Dermis blood vessel endothelial cell (primary cell): ENCODE data around the gene ACBD6. TPM values are rescaled to one million over a fixed set of nuclear protein-coding genes. Genes with fewer than 3 reads are reported as not detected.
"Not testable (repeated sequence)": the region's sequence is repeated elsewhere in the genome, so short reads cannot be mapped to it uniquely, and the experiment has no call there.

Experiments
- DNase-seq: peaks from one replicate; pipeline ENCODE4 v3.0.0; 2010
- total RNA-seq: library from RNA; depleted of rRNA; stranded (reverse); fragments of >200 nt; gene quantifications from 2 replicates; pipeline ENCODE4 v1.2.3, GENCODE V29; 2014

The ACBD6 gene
- total RNA-seq, 1 donor from 2014 or later: 52.6 TPM

DNA sequence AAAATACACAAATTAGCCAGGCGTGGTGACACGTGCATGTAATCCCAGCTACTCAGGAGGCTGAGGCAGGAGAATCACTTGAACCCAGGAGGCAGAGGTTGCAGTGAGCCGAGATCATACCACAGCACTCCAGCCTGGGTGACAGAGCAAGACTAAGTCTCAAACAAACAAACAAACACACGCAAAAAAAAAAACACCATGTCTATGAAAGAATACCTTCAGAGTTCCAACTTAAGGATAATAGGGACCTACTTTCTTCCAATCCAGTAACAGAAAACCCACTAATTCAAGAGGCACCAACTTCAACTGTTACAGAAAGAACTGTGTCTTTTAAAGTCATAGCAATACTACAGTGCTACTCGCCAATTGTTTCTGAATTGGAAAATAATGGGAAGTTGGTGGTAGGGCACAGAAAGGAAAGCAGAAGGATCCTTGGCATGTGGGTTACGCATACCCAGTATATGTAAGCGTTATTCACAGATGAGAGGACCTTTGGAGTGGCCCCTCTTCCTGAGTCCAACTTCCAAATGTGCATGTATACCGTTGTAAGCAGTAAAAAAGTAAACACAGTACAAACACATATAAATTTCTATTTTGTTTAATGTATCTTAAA is 87.0 kb downstream of the ACBD6 start:
- no peak for DNase-seq

DNA sequence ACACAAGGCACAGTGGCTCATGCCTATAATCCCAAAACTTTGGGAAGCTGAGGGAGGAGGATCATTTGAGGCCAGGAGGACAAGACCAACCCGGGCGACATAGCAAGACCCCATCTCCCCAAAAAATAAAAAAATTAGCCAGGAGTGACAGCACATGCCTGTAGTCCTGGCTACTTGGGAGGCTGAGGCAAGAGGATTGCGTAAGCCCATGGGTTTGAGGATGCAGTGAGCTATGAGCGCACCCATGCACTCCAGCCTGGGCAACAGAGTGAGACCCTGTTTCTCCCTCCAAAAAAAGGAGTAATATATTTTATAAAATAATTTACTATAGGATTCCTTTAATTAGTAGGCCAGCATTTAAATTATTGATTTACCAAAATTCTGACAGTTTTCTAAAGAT is 89.8 kb downstream of the ACBD6 start:
- no peak for DNase-seq

DNA sequence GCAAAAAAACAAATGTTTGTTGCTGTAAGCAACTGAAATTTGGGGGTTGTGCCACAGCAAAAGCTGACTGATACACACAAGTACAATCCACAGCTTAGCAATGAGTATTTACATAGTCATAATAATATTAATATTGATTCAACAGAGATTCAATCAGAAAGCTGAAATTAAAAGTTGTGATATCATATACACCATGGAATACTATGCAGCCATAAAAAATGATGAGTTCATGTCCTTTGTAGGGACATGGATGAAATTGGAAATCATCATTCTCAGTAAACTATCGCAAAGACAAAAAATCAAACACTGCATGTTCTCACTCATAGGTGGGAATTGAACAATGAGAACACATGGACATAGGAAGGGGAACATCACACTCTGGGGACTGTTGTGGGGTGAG is 94.2 kb downstream of the ACBD6 start:
- DNase-seq: not testable (repeated sequence)

DNA sequence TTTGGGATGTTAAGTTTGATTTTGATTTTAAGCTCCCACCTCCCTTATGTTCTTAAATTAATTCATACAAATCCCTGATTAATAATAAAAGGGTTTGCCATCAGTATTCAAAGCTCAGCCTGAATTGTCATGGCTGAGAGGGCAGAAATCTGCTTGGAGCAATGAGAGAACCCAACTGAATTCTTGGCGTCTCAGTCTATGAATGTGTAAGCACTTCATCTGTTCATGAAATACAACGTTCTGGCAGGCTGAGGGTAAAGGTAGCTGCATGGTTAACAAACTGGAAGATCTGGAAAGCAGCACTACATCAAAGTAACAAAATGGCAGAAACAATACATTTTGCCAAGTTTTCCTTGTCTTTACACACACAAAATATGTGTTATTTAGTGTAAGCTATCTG is 95.3 kb downstream of the ACBD6 start:
- no peak for DNase-seq

DNA sequence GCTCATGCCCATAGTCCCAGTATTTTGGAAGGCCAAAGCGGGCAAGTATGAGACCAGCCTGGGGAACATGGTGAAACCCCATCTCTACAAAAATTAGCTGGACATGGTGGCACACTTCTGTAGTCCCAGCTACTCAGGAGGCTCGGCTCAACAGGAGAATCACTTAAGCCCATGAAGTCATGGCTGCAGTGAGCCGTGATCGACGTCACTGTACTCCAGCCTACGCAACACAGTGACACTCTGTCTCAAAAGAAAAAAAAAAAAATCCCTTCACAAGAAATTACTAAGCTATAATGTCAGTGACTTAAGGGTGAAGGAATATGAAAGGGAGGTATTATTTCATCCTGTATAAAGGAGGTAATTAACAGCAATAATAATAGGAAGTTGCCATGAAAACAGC is 99.8 kb downstream of the ACBD6 start:
- DNase-seq: no peak

DNA sequence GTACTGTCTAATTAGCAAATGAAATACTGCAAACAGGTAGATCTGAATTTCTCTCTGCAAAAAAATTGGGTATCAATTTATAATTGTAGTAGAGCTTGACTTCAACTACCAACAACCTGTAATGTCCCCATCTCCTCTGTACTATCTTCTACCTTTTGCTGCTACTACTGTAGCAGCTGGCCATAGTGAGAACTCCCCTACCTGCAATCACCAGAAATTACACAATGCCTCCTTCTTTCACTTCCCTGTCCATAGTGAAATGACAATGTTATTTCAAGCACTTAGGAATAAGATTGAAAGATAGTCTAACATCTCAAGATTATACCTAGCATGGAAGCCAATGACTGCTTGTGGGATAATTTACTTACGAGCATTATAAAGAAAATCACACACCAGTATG is 100.4 kb downstream of the ACBD6 start:
- DNase-seq: no peak

DNA sequence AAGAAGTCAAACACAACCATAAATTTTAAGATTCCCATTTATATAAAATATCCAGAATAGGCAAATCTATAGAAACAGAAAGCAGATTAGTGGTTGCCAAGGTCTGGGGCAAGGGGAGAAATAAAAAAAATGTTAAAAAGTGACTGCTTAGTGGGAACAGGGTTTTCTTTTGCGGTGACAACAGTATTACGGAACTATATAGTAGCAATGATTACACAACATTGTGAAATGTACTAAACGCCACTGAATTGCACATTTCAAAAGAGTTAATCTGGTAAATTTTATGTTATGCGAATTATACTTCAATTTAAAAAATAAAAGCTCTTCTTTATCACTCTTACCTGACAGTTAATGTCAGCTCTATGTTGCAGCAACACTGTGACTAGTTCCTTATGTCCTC is 105.2 kb downstream of the ACBD6 start:
- DNase-seq: no peak

DNA sequence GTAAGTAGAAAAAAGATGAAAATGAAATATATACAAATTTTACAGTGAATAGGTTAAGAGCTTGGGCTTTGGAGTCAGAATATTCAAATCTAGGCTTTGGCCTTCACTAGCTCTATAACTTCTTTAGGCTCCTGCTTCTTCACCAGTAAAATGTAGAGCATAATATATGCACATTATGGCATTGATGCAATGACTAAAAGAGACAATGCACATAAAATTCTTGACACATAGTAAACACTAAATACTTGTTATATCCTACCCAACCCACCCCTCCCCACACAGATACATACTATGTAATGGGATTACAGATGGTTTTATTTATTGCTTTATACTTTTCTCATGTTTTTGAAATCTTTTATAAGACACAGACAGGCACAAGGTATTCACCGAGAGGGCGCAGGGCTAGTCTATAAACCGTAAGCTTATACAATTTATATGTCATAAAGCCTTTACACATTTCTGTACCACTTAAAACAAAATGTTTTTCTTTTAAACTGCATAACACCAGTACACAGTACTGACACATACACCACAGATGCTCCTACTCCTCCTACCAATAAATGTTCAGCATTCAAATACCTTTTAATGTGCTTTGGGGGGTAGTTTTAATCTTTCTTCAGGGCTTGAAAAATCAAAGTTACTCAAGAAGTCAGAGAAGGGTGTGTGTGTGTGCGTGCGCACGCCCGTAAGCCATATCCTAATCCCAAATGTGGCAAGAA is 109.8 kb downstream of the ACBD6 start:
- DNase-seq: no peak

DNA sequence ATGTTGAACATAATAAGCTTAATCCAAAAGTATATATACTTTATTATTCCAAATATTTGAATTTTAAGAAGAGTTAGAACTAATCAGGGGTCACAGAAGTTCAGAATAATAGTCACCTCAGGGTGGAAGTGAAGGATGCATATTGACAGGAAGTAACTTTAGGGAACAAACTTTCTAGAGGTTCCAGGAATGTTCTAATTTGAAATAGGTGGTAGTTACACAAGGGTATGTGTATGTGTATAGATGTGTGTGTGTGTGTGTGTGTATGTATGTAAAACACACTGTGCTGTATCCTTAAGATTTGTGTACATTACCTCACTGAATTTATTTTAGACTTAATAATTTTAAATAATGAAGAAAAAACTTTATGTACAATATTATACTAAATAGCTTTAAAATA is 110.4 kb downstream of the ACBD6 start:
- peak; percentile 2 for DNase-seq

DNA sequence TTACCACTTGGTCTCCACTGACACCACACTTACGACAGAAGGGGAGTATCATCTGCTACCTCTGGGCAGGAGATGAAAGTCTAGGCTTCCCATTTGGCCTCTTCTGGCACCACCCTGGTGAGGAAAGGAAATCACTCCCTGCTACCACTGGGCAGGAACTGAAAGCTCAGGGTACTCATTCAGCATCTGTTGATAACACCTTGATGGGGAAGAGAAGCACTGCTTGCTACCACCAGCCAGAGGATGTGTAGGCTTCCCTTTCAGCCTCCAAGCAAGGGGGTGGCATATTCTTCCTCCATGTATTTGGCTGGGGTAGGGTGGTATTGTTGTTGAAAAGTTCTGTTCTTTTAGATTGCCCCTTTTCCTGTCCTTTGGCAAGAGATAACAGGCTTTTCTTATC is 115.0 kb downstream of the ACBD6 start:
- DNase-seq: no peak

DNA sequence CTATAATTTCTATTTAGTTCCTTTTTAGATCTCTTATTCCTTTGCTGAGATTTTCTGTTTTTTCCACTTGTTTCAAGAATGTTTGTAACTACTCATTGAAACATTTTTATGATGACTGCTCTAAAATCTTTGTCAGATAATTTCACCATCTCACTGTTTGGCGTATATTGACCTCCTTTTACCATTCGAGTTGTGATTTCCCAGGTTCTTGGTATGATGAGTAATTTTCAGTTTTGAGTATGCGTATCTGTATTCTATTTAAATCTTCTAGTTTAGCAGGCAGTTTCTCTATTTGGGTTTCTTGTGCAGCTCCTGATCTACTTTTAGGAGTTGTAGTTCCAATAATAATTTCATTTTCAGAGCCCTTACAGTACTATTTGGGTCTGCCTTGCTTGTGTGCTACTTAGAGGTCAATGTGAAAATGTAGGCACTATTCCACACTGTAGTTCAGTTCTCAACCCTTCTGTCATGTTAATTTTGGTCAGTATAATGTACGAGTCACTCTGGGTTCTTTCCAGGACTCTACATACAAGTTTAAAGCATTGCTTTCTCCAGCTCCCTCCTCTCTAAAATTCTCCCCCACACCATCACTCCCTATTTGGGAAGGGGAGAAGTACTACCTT is 115.5 kb downstream of the ACBD6 start:
- no peak for DNase-seq

DNA sequence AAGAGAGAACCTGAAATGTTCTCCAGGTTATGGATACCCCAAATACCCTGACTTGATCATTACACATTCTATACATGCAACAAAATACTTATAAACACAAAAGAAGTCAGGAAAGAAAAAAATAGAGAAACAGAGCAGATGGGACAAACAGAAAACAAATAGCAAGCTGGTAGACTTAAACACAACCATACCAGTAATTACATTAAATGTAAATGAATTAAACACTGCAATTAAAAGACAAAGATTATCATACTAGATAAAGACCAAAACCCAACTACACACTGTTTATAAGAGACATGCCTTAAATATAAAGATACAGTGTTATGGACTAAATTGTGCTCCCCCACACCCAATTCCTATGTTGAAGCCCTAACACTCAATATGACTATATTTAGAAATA is 117.2 kb downstream of the ACBD6 start:
- no peak for DNase-seq

DNA sequence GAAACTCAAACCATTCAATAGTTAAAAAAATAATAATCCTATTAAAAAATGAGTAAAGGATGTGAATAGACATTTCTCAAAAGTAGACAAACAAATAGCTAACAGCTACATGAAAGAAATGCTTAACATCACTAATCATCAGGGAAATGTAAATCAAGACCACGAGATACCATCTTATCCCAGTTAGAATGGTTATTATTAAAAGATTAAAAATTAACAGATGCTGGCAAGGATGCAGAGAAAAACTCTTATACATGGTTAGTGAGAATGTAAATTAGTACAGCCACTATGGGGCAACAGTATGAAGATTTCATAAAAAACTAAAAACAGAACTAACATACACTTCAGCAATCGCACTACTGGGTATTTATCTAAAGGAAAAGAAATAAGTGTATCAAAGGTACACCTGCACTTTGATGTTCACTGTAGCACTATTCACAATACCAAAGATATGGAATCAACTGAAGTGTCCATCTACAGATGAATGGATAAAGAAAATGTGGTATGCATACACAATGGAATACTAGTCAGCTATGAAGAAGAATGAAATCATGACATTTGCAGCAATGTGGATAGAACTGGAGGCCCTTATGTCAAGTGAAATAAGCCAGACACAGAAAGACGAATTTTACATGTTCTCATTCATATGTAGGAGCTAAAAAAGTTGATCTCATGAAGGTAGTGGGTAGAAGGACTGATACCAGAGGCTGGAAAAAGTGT is 117.9 kb downstream of the ACBD6 start:
- DNase-seq: no peak

DNA sequence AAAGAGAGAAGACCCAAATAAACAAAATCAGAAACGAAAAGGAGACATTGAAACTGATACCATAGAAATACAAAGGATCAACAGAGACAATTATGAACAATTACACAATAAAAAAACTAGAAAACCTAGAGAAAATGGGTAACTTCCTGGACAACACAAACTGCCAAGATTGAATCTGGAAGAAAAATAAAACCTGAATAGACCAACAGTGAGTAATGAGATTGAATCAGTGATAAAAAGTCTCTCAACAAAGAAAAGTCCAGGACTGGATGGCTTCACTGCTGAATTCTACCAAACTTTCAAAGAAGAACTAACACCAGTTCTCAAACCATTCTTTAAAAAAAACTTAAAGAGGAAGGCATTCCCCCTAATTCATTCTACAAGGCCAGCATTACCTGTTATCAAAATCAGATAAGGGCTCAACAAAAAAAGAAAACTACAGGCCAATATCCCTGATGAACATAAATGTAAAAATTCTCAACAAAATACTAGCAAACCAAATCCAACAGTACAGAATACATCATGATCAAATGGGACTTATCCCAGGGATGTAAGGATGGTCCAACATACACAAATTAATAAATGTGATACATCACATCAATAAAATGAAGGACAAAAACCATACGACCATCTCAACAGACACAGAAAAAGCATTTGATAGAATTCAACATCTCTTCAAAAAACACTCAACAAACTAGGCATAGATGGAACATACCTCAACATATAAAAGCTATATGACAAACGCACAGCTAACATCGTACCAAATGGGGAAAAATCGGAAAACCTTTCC is 119.9 kb downstream of the ACBD6 start:
- peak; percentile 66 for DNase-seq

DNA sequence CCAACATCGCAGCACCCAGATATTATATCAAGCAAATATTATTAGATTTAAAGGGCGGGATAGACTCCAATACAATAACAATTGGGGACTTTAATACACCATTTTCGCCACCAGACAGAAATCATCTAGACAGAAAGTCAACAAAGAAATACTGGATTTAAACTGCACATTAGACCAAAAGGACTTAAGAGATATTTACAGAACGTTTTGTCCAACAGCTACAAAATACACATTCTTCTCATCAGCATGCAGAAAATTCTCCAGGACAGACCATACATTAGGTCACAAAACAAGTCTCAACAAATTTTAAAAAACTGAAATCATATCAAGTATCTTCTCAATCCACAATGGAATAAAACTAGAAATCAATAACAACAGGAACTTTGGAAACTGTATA is 121.2 kb downstream of the ACBD6 start:
- DNase-seq: no peak

DNA sequence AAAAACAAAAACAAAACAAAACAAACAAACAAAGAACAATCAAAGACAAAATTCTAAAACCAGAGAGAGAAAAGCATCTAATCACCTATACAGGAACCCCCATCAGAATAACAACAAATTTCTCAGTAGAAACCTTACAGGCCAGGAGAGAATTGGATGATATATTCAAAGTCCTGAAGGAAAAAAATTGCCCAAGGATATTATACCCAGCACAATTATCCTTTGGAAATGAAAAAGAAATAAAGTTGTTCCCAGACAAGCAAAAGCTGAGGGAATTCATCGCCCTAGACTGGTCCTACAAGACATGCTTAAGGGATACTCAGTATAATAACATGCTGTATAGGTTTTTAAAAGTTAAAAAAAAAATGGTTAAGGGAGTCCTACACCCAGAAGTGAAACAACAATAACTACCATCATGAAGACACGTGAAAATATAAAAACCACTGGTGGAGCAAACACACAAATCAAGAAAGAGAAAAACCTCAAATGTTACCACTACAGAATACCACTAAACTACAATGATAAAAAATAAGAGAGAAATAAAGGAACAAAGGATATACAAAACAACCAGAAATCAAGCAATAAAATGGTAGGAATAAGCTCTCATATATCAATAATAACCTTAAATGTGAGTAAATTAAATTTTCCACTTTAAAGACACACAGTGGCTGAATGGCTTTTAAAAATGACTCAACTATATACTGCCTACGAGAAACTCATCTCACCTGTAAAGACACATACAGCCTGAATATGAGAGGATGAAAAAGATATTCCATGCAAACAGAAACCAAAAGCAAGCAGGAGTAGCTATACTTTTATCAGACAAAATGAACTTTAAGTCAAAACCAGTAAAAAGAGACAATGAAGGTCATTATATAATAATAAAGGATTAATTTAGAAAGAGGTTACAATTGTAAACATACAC is 121.9 kb downstream of the ACBD6 start:
- DNase-seq: no peak

DNA sequence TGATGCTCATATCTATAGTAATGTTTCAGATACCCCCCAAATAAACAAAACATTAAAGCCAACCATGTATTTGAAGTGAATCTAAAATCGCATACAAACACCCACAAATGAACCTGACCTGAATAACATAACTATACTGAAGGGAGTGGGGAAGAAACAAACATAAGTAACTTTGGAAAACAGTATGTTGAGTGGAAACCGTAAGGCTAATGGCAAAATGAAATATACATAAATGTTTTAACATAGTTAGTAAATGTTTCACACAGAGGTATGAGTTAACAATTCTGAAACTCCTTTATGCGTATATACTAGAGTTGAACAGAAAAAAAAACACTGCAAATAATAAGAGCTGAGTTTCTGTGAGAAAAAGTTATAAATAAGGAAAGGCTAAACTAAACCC is 125.6 kb downstream of the ACBD6 start:
- DNase-seq: no peak

DNA sequence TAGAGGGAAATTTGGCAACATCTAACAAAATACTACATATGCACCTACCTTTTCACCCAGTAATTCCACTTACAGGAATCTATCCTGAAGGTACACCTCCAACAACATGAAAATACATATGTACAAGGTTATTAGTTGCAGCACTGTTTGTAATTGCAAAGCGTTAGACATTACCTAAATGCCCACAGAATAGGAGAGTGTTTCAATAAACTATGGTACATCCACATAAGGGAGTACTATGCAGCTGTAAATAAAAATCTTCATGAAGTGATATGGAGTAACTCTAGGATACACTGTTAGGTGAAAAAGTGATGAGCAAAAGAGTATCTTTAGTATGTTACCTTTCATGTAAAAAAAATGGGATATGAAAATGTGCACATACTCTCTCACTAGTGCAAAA is 126.1 kb downstream of the ACBD6 start:
- no peak for DNase-seq

DNA sequence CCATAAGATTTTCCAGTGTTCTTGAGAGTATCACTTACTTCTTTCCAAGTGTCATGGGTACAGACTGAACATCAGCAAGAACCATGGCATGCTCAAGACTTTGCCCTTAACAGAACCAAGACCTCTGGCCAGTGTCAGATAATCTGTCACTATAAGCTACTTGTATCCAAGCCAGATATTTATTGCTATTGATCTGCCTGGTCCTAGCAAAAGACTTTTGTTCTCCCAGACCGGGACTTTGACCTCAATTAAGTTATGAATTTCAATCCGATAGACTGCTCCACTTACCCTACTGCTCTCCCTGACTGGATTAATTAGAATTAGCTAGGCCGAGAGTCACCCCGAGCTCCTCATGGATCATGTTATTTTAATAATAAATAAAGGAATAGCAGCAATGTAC is 129.6 kb downstream of the ACBD6 start:
- DNase-seq: no peak

DNA sequence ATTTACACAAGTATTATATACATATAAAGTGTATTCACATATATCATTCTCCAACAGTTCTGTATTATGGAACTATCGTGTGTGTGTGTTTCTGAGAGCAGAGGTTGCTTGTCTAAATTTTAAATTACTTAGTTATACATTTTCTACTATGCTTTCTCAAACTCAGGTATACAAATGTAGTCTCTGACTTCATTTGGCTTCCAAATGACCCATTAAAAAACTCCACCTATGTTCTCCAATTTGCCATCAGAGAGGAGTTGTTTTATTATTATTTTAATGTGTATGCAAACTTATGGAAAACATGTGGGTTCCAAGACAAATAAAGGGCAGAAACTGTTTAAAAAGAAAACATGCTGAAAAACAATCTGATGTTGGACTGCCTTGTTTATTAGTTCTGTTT is 131.8 kb downstream of the ACBD6 start:
- DNase-seq: no peak

DNA sequence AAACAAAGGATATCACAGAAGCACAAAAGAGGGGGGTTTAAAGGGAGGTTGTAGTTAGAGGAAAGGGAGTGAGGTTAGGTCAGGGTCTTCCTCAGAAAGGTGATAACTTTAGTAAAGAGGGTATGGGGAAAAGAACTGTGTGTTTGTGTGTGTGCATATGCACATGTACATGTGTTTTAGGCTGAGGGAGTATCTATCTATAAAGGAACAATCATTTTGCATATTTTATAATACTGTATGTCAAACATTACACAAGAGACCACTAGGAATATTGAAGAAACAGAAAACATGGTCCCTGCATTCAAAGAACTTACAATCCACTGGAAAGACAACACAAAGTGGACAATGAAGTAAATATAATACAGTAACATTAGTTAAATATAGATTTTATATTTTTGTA is 132.2 kb downstream of the ACBD6 start:
- DNase-seq: no peak

DNA sequence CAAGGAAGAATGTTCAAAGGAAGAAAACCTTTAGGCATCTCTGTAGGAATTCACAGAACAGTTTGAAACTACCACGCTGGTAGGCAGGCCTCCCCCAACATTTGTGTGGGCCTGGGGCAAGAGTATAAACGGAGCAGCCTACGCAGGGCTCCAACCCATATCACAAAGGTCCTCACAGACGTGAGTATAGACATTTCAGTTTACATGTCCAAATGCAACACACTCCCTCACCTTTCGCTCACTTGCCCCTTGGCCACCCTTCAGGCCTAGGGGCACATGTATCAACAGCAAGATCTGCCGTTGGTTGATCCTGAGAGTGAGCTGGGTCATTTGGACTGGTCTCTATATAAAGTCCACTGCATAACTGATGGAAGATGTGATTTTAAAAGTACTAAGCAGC is 133.3 kb downstream of the ACBD6 start:
- DNase-seq: no peak
